ENCODE measurements around the gene CCDC157. TPM values are rescaled to one million over a fixed set of nuclear protein-coding genes. Genes with fewer than 3 reads are reported as not detected.
A peak's percentile ranks its signal among the peaks of the same experiment; 100 is the strongest.

The CCDC157 gene
- total RNA-seq, 2 donors from 2014 or later = 6.1 to 7.2 TPM

DNA sequence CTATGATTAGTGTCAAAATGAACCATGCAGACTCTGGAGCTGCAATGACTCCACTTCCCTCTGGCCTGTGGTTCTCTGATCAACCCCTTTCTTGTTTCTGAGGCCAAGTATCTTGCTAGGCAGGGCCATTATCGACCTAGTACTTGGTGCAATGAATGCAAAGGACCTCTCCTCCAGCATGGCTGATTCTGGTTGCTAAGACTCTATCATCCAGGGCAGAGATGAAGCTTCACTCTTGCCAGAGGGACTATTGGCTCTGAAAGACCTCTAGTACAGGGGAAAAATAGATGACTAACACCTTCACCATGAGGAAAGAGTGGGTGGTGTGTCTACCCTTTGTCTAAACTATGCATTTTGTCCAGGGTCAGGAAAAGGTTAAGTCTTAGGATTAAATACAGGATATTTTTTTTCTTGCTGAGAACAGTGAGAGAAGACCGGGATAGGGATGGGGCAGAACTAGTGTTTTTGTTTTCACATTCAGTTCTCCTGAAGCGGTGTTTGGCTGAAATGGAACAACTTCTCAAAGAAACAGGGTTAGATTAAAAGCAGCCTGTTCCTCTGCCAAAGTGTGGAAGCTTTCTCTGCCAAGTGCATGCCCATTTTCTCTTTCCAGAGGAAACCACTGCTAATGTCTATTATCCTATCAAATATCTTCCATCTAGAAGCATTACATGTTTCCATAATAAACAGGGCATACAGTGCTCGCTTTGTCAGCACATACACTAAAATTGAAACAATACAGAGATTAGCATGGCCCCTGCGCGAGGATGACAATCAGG lies 63.7 kb downstream of the CCDC157 start:
- Histone ChIP-seq H3K27ac (ENCODE audit: low read depth, low read length) (no peak overlapping the region), H3K4me1 (ENCODE audit: control insufficient read depth, insufficient read depth, low read length) (peaks cover 19% of the 10 kb centered on the region), H3K4me3 (ENCODE audit: low read length) (no peak overlapping the region), H3K36me3 (ENCODE audit: control insufficient read depth, insufficient read depth, low read length) (peaks cover 38% of the 10 kb centered on the region), H3K9me3 (ENCODE audit: control insufficient read depth, low read length) (no peaks in the 10 kb centered on the region), H3K27me3 (ENCODE audit: control insufficient read depth, insufficient read depth, low read length, poor library complexity, severe bottlenecking) (no peaks in the 10 kb centered on the region), H3K9ac (ENCODE audit: extremely low read depth, low read length, poor library complexity, severe bottlenecking) (no peak overlapping the region)
- H3K4me3 Mint-ChIP-seq = no peak overlapping the region
- H3K27ac Mint-ChIP-seq = peak overlapping the region; percentile 19
- WGBS, 2 experiments (ENCODE audit: insufficient coverage in 1 of 2, insufficient read length in 1 of 2) = 88% methylated on average over 3 to 6 of the region's 6 CpGs
- no peak for DNase-seq
- H3K4me1 Mint-ChIP-seq = peaks cover 29% of the 10 kb centered on the region
- no peaks in the 10 kb centered on the region for H3K27me3 Mint-ChIP-seq (ENCODE audit: insufficient read depth)
- TF ChIP-seq, protein P1, sequence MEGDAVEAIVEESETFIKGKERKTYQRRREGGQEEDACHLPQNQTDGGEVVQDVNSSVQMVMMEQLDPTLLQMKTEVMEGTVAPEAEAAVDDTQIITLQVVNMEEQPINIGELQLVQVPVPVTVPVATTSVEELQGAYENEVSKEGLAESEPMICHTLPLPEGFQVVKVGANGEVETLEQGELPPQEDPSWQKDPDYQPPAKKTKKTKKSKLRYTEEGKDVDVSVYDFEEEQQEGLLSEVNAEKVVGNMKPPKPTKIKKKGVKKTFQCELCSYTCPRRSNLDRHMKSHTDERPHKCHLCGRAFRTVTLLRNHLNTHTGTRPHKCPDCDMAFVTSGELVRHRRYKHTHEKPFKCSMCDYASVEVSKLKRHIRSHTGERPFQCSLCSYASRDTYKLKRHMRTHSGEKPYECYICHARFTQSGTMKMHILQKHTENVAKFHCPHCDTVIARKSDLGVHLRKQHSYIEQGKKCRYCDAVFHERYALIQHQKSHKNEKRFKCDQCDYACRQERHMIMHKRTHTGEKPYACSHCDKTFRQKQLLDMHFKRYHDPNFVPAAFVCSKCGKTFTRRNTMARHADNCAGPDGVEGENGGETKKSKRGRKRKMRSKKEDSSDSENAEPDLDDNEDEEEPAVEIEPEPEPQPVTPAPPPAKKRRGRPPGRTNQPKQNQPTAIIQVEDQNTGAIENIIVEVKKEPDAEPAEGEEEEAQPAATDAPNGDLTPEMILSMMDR (conservative IDR thresholded peaks at IDR 0.05) = no peak
- peaks cover 43% of the 10 kb centered on the region for H3K36me3 Mint-ChIP-seq (ENCODE audit: low read depth)
- H3K9me3 Mint-ChIP-seq = no peaks in the 10 kb centered on the region

DNA sequence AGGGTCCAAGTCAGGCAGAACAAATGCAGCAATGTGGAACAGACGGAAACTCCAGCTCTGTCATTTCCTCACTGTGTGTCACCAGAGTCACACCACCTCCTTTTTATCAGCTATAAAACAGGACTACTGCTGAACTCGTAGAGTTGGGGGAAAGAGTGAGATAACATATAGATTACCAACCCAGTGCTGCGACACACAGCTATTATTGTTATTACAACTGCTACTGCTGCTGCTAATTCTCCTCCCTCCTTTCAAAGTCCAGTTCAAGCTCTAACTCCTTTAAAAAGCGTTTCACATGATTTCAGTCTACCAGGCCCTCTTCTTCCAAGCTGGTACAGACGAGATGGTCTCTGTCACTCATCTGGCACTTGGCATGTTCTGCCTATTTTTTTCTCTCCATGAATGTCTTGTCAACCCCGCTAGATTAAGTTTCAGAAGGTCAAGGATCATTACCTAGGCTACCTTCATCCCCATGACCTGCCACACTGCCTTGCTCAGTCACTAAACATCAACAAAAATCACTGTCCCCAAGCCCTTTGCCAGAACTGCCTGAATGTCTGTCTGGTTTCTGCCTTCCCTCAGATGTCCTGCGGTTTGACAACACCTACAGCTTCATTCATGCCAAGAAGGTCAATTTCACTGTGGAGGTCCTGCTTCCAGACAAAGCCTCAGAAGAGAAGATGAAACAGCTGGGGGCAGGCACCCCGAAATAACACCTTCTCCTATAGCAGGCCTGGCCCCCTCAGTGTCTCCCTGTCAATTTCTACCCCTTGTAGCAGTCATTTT lies 65.1 kb downstream of the CCDC157 start:
- Mint-ChIP-seq H3K27me3 (ENCODE audit: insufficient read depth) (no peaks in the 10 kb centered on the region), H3K4me1 (peaks cover 34% of the 10 kb centered on the region), H3K4me3 (peak overlapping the region; percentile 79), H3K36me3 (ENCODE audit: low read depth) (peaks cover 31% of the 10 kb centered on the region), H3K27ac (peak overlapping the region; percentile 97), H3K9me3 (no peaks in the 10 kb centered on the region)
- H3K9ac ChIP-seq (ENCODE audit: extremely low read depth, low read length, poor library complexity, severe bottlenecking) = peak overlapping the region; percentile 7
- no peaks in the 10 kb centered on the region for H3K27me3 ChIP-seq (ENCODE audit: control insufficient read depth, insufficient read depth, low read length, poor library complexity, severe bottlenecking)
- H3K4me3 ChIP-seq (ENCODE audit: low read length) = peak overlapping the region; percentile 85
- 76 to 78% methylated on average over 4 to 7 of the region's 8 CpGs for WGBS, 2 experiments (ENCODE audit: insufficient coverage in 1 of 2, insufficient read length in 1 of 2)
- peaks cover 19% of the 10 kb centered on the region for H3K4me1 ChIP-seq (ENCODE audit: control insufficient read depth, insufficient read depth, low read length)
- no peak for DNase-seq
- TF ChIP-seq, protein P1 (conservative IDR thresholded peaks at IDR 0.05) = no peak
- H3K9me3 ChIP-seq (ENCODE audit: control insufficient read depth, low read length) = no peaks in the 10 kb centered on the region
- peaks cover 26% of the 10 kb centered on the region for H3K36me3 ChIP-seq (ENCODE audit: control insufficient read depth, insufficient read depth, low read length)
- peak overlapping the region; percentile 95 for H3K27ac ChIP-seq (ENCODE audit: low read depth, low read length)

- Histone ChIP-seq H3K4me3 (ENCODE audit: low read length) (peak overlapping the region; percentile 85), H3K27ac (ENCODE audit: low read depth, low read length) (peak overlapping the region; percentile 95), H3K9me3 (ENCODE audit: control insufficient read depth, low read length) (no peaks in the 10 kb centered on the region), H3K4me1 (ENCODE audit: control insufficient read depth, insufficient read depth, low read length) (peaks cover 19% of the 10 kb centered on the region), H3K9ac (ENCODE audit: extremely low read depth, low read length, poor library complexity, severe bottlenecking) (peak overlapping the region; percentile 83), H3K36me3 (ENCODE audit: control insufficient read depth, insufficient read depth, low read length) (peaks cover 27% of the 10 kb centered on the region), H3K27me3 (ENCODE audit: control insufficient read depth, insufficient read depth, low read length, poor library complexity, severe bottlenecking) (no peaks in the 10 kb centered on the region)
- H3K27me3 Mint-ChIP-seq (ENCODE audit: insufficient read depth) = no peaks in the 10 kb centered on the region
- H3K4me1 Mint-ChIP-seq = peaks cover 34% of the 10 kb centered on the region
- peaks cover 31% of the 10 kb centered on the region for H3K36me3 Mint-ChIP-seq (ENCODE audit: low read depth)
- peak; percentile 92 for DNase-seq
- TF ChIP-seq, protein P1 (conservative IDR thresholded peaks at IDR 0.05) = no peak
- peak overlapping the region; percentile 97 for H3K27ac Mint-ChIP-seq
- 28 to 30% methylated on average over 16 to 18 of the region's 18 CpGs for WGBS, 2 experiments (ENCODE audit: insufficient coverage in 1 of 2, insufficient read length in 1 of 2)
- H3K9me3 Mint-ChIP-seq = no peaks in the 10 kb centered on the region
- peak overlapping the region; percentile 79 for H3K4me3 Mint-ChIP-seq
Observed at GRCh38 chr22:30422481-30423300, 65.9 kb downstream of the CCDC157 start.

Measured in endodermal cell (in vitro differentiated cells).